Right hindlimb (tissue), 1 donor: ENCODE data around the gene SEPTIN5.
A peak's percentile ranks its signal among the peaks of the same experiment; 100 is the strongest.
"Not testable (repeated sequence)": the region's sequence is repeated elsewhere in the genome, so short reads cannot be mapped to it uniquely, and the experiment has no call there.

Source experiments
- DNase-seq: peaks from one replicate; pipeline ENCODE4 v3.0.0-alpha.2; 2018

SEPTIN5 gene

GRCh38 chr22:19714312-19715187 lies at the start of gene SEPTIN5:
TSS of gene SEPTIN5 (plus strand) at chr22:19714503. CDS start at chr22:19714589, 86 bp downstream.
- DNase-seq: peak; percentile 33

GRCh38 chr22:19664951-19665783 lies 49.1 kb upstream of the SEPTIN5 start:
- DNase-seq: no peak

- no peak for DNase-seq
These were observed 48.3 kb upstream of the SEPTIN5 start for GRCh38 chr22:19665784-19666672.

GRCh38 chr22:19666673-19667593 lies 47.4 kb upstream of the SEPTIN5 start:
- no peak for DNase-seq

GRCh38 chr22:19667872-19668740 lies 46.2 kb upstream of the SEPTIN5 start:
- no peak for DNase-seq

GRCh38 chr22:19668748-19669147 lies 45.6 kb upstream of the SEPTIN5 start:
- no peak for DNase-seq

- no peak for DNase-seq
These were observed 44.7 kb upstream of the SEPTIN5 start for GRCh38 chr22:19669570-19669969.

GRCh38 chr22:19671316-19671715 lies 43.0 kb upstream of the SEPTIN5 start:
- no peak for DNase-seq

GRCh38 chr22:19672054-19672776 lies 42.1 kb upstream of the SEPTIN5 start:
- DNase-seq: no peak

GRCh38 chr22:19673660-19674059 lies 40.6 kb upstream of the SEPTIN5 start:
- DNase-seq: no peak

- peak; percentile 35 for DNase-seq
These were observed 40.0 kb upstream of the SEPTIN5 start for GRCh38 chr22:19674129-19674928.

- DNase-seq: no peak
These were observed 39.4 kb upstream of the SEPTIN5 start for GRCh38 chr22:19674929-19675253.

- no peak for DNase-seq
These were observed 38.9 kb upstream of the SEPTIN5 start for GRCh38 chr22:19675428-19675827.

GRCh38 chr22:19676437-19676836 lies 37.9 kb upstream of the SEPTIN5 start:
- not testable (repeated sequence) for DNase-seq

GRCh38 chr22:19678949-19679521 lies 35.3 kb upstream of the SEPTIN5 start:
- DNase-seq: peak; percentile 51

- DNase-seq: no peak
These were observed 34.7 kb upstream of the SEPTIN5 start for GRCh38 chr22:19679522-19680101.

GRCh38 chr22:19680287-19680881 lies 33.9 kb upstream of the SEPTIN5 start:
- no peak for DNase-seq
